Stimulated activated CD4-positive, alpha-beta T cell treated with anti-CD3 and anti-CD28 coated beads, Interleukin-1b, Interleukin-23, amount 100 ng/mL, for 1 hour (primary cell): ENCODE measurements around the gene GRIA4.
"Not testable (repeated sequence)": the region's sequence is repeated elsewhere in the genome, so short reads cannot be mapped to it uniquely, and the experiment has no call there.

Source experiments
- DNase-seq, 2 donors: peaks; one replicate each; pipeline ENCODE4 v3.0.0-alpha.2; 2020; ENCODE audit warnings: low read depth in 2 of 2

The GRIA4 gene

GRCh38 chr11:105719073-105719822 lies 109.4 kb downstream of the GRIA4 start:
- no peak for DNase-seq

GRCh38 chr11:105720096-105720495 lies 110.2 kb downstream of the GRIA4 start:
- no peak for DNase-seq

GRCh38 chr11:105723269-105723668 lies 113.4 kb downstream of the GRIA4 start:
- DNase-seq: no peak

GRCh38 chr11:105732611-105733010 lies 122.7 kb downstream of the GRIA4 start:
- no peak for DNase-seq

GRCh38 chr11:105734426-105734825 lies 124.6 kb downstream of the GRIA4 start:
- no peak for DNase-seq

GRCh38 chr11:105738251-105738650 lies 128.4 kb downstream of the GRIA4 start:
- DNase-seq: no peak

- no peak for DNase-seq
Observed at GRCh38 chr11:105738986-105739795, 129.3 kb downstream of the GRIA4 start.

GRCh38 chr11:105740164-105740903 lies 130.5 kb downstream of the GRIA4 start:
- DNase-seq: no peak

GRCh38 chr11:105741488-105742020 lies 131.7 kb downstream of the GRIA4 start:
- DNase-seq: no peak

- no peak for DNase-seq
Observed at GRCh38 chr11:105754260-105754659, 144.4 kb downstream of the GRIA4 start.

GRCh38 chr11:105754716-105755115 lies 144.8 kb downstream of the GRIA4 start:
- no peak for DNase-seq

GRCh38 chr11:105757107-105757506 lies 147.2 kb downstream of the GRIA4 start:
- DNase-seq: no peak

- DNase-seq: no peak
Observed at GRCh38 chr11:105763594-105763993, 153.7 kb downstream of the GRIA4 start.

- no peak for DNase-seq
Observed at GRCh38 chr11:105767931-105768330, 158.1 kb downstream of the GRIA4 start.

- no peak for DNase-seq
Observed at GRCh38 chr11:105769627-105770026, 159.8 kb downstream of the GRIA4 start.

GRCh38 chr11:105773452-105773851 lies 163.6 kb downstream of the GRIA4 start:
- DNase-seq: not testable (repeated sequence)

GRCh38 chr11:105774899-105775298 lies 165.0 kb downstream of the GRIA4 start:
- DNase-seq: no peak

- DNase-seq: no peak
Observed at GRCh38 chr11:105780781-105781525, 171.1 kb downstream of the GRIA4 start.

- no peak for DNase-seq
Observed at GRCh38 chr11:105781807-105782206, 171.9 kb downstream of the GRIA4 start.

- DNase-seq: no peak
Observed at GRCh38 chr11:105783216-105783615, 173.3 kb downstream of the GRIA4 start.

GRCh38 chr11:105785850-105786249 lies 176.0 kb downstream of the GRIA4 start:
- DNase-seq: not testable (repeated sequence)
